IMR-90 (cell line): ENCODE data around the gene PIK3R3. TPM values are rescaled to one million over a fixed set of nuclear protein-coding genes. Genes with fewer than 3 reads are reported as not detected.

Experiments used
- ATAC-seq: fragments of 200-7000 bp; cut with Tn5 transposase; 2 replicates; pipeline ENCODE4 v1.9.1; 2020; ENCODE audit warnings: low read depth, mild to moderate bottlenecking, moderate library complexity
- BruUV-seq: library from RNA; stranded (reverse); fragments of 400-500 nt; replicated peaks from 2 replicates; lab custom pipeline; 2021; lab: Mats Ljungman, UMichigan
- CTCF ChIA-PET: fragments of 300-600 bp; formaldehyde crosslinking; extraction: SDS; loops from one replicate; lab custom pipeline; 2021; ENCODE audit warnings: antibody characterized with exemption; lab: Yijun Ruan, JAX
- POLR2A ChIA-PET: fragments of 300-600 bp; sonication (Branson Sonifier 250); formaldehyde crosslinking; loops from one replicate; lab custom pipeline; 2022; ENCODE audit warnings: antibody characterized with exemption; ENCODE audit not compliant: unreplicated experiment; lab: Charles Lee
- DNase-seq: peaks from one replicate; pipeline ENCODE4 v3.0.0; 2013
- H2AFZ ChIP-seq: replicated peaks from 2 replicates; pipeline ENCODE3; 2013; ENCODE audit warnings: low read length, mild to moderate bottlenecking; ENCODE audit not compliant: poor library complexity
- H2AK5ac ChIP-seq: 2 replicates; pipeline ENCODE4 v1.6.1; 2013; ENCODE audit warnings: low read depth, low read length, inconsistent platforms
- H2AK9ac ChIP-seq: replicated peaks from 2 replicates; pipeline ENCODE3; 2013; ENCODE audit warnings: mild to moderate bottlenecking, low read depth, low read length, moderate library complexity; ENCODE audit not compliant: poor library complexity
- H2BK120ac ChIP-seq: 2 replicates; pipeline ENCODE4 v1.6.1; 2013; ENCODE audit warnings: low read depth, low read length, inconsistent platforms
- H2BK15ac ChIP-seq: 3 replicates; pipeline ENCODE4 v1.6.1; 2013; ENCODE audit warnings: low read depth, low read length, inconsistent platforms
- H2BK20ac ChIP-seq: 2 replicates; pipeline ENCODE4 v1.6.1; 2013; ENCODE audit warnings: low read depth, mild to moderate bottlenecking, inconsistent platforms, low read length, moderate library complexity
- H2BK5ac ChIP-seq: 2 replicates; pipeline ENCODE4 v1.6.1; 2013; ENCODE audit warnings: mild to moderate bottlenecking, low read depth, low read length, inconsistent platforms; ENCODE audit not compliant: poor library complexity, severe bottlenecking
- H3K14ac ChIP-seq: replicated peaks from 2 replicates; pipeline ENCODE4 v1.6.1; 2013; ENCODE audit warnings: low read depth, low read length, inconsistent platforms
- H3K18ac ChIP-seq: 2 replicates; pipeline ENCODE4 v1.6.1; 2013; ENCODE audit warnings: low read depth, low read length, control low read depth
- H3K23ac ChIP-seq: 2 replicates; pipeline ENCODE4 v1.6.1; 2013; ENCODE audit warnings: low read depth, low read length, inconsistent platforms
- H3K27ac ChIP-seq: 2 replicates; pipeline ENCODE4 v1.5.1; 2013; ENCODE audit warnings: mild to moderate bottlenecking, control low read depth, low read length; ENCODE audit not compliant: insufficient read depth
- H3K27me3 ChIP-seq: 2 replicates; pipeline ENCODE4 v1.6.1; 2013; ENCODE audit warnings: low read length; ENCODE audit not compliant: control insufficient read depth, insufficient read depth
- H3K36me3 ChIP-seq: 2 replicates; pipeline ENCODE4 v1.6.1; 2013; ENCODE audit warnings: low read length, mixed read lengths; ENCODE audit not compliant: control insufficient read depth, insufficient read depth
- H3K4ac ChIP-seq: 2 replicates; pipeline ENCODE4 v1.6.1; 2013; ENCODE audit warnings: low read depth, low read length, inconsistent platforms
- H3K4me1 ChIP-seq: 2 replicates; pipeline ENCODE4 v1.6.1; 2013; ENCODE audit warnings: low read length, mixed read lengths; ENCODE audit not compliant: control insufficient read depth, insufficient read depth
- H3K4me2 ChIP-seq: 2 replicates; pipeline ENCODE4 v1.6.1; 2013; ENCODE audit warnings: low read depth, mild to moderate bottlenecking, control low read depth, low read length, moderate library complexity
- H3K4me3 ChIP-seq: 2 replicates; pipeline ENCODE4 v1.5.1; 2013; ENCODE audit warnings: low read depth, mild to moderate bottlenecking, control low read depth, low read length, moderate library complexity; ENCODE audit not compliant: insufficient read depth
- H3K56ac ChIP-seq: 2 replicates; pipeline ENCODE4 v1.6.1; 2013; ENCODE audit warnings: low read length, inconsistent platforms; ENCODE audit not compliant: insufficient read depth; ENCODE audit errors: extremely low read depth
- H3K79me1 ChIP-seq, 2 experiments: 2 replicates each; pipeline ENCODE4 v1.6.1; 2013; ENCODE audit warnings: low read length in 2 of 2, inconsistent platforms in 1 of 2, low read depth in 1 of 2
- H3K9ac ChIP-seq: 2 replicates; pipeline ENCODE4 v1.6.1; 2013; ENCODE audit warnings: low read depth, low read length, control low read depth
- H3K9me1 ChIP-seq: 2 replicates; pipeline ENCODE4 v1.6.1; 2013; ENCODE audit warnings: low read length, inconsistent platforms; ENCODE audit not compliant: insufficient read depth
- H3K9me3 ChIP-seq: 2 replicates; pipeline ENCODE4 v1.6.1; 2013; ENCODE audit warnings: low read length; ENCODE audit not compliant: control insufficient read depth, insufficient read depth
- H4K20me1 ChIP-seq: 2 replicates; pipeline ENCODE4 v1.6.1; 2013; ENCODE audit warnings: low read length, inconsistent platforms; ENCODE audit not compliant: insufficient read depth
- H4K5ac ChIP-seq: 2 replicates; pipeline ENCODE4 v1.6.1; 2013; ENCODE audit warnings: mild to moderate bottlenecking, low read depth, low read length, control low read depth
- H4K8ac ChIP-seq, 2 experiments: 2 replicates each; pipeline ENCODE4 v1.6.1; 2013; ENCODE audit warnings: low read depth in 2 of 2, low read length in 2 of 2, control low read depth in 1 of 2, inconsistent platforms in 1 of 2
- H4K91ac ChIP-seq: 2 replicates; pipeline ENCODE4 v1.6.1; 2013; ENCODE audit warnings: low read depth, low read length, inconsistent platforms; ENCODE audit not compliant: insufficient read depth
- NFE2L2 ChIP-seq: fragments of 150-350 bp; IDR thresholded peaks from 2 replicates; pipeline ENCODE4 v1.6.1; 2016; ENCODE audit warnings: low read depth, mild to moderate bottlenecking, low read length
- RCOR1 ChIP-seq: IDR thresholded peaks from 2 replicates; pipeline ENCODE4 v1.6.1; 2012; ENCODE audit warnings: mild to moderate bottlenecking, low read length, improper control_type of control experiment; ENCODE audit not compliant: insufficient replicate concordance
- SMC3 ChIP-seq: fragments of 150-350 bp; IDR thresholded peaks from 2 replicates; pipeline ENCODE4 v1.6.1; 2016; ENCODE audit warnings: low read depth, mild to moderate bottlenecking, antibody characterized with exemption, low read length, moderate library complexity
- WGBS, 2 experiments: methylation state at CpG; one replicate each; pipeline versions ENCODE4 v1.1.5 to v1.1.7; 2013; ENCODE audit warnings: missing lambda C conversion rate in 2 of 2; ENCODE audit not compliant: insufficient read length in 1 of 2; ENCODE audit errors: extremely low coverage in 2 of 2; 5-methylcytosine and 5-hydroxymethylcytosine counted together
- dilution Hi-C: fragments of 300-500 bp; cut with HindIII; formaldehyde crosslinking; loops from one replicate; pipeline ENCODE4 v1.14.3; 2018; ENCODE audit warnings: low sequenced_read_pairs; ENCODE audit not compliant: unreplicated experiment
- in situ Hi-C: fragments of 300-500 bp; cut with MboI; formaldehyde crosslinking; loops from 3 replicates; pipeline ENCODE4 v1.14.3; 2019; ENCODE audit warnings: low sequenced_read_pairs, inconsistent platforms, mixed read lengths
- intact Hi-C: fragments of 100-400 bp; cut with micrococcal nuclease; formaldehyde crosslinking; loops from 2 replicates; pipeline ENCODE4 v1.10.0; 2022
- polyA plus RNA-seq, 3 experiments: library from polyadenylated mRNA; depleted of rRNA; stranded (reverse); fragments of >200 nt; gene quantifications; 2 replicates each; pipeline ENCODE4 v1.2.3, GENCODE V29; 2012; ENCODE audit warnings: low replicate concordance in 1 of 3
- total RNA-seq: library from RNA; depleted of rRNA; stranded (reverse); fragments of >200 nt; gene quantifications from 2 replicates; pipeline ENCODE4 v1.2.3, GENCODE V29; 2012
- TF ChIP-seq, protein P1 (sequence below): conservative IDR thresholded peaks from 2 replicates; pipeline ENCODE4 v1.5.1; 2012; ENCODE audit warnings: mild to moderate bottlenecking, low read depth, low read length, improper control_type of control experiment

The PIK3R3 gene
- total and polyA plus RNA-seq, 2 of the 4 experiments (the other 2 are of a cell fraction), result 5.3 to 9.9 TPM

DNA sequence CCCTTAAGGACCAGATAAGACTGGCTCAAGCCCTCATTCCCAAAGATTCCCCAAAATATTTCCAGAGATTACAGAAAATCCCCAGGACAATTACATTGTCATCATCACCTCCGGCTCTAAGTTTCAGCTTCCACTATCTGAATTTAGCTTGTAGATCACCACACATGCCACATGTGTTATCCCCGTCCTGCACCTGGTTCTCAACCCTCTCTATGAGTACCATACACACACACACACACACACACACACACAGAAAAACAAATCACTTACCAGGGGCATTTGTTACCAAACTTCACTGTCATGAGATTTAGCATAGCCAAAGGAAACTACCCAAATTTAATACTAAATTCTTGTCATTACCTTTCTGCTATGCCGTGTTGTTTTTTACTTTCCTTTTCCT, 27.1 kb upstream of the PIK3R3 start:
- POLR2A ChIA-PET, result no interaction called here
- WGBS, 2 experiments, result 70% methylated on average over 2 of the region's 3 CpGs; no CpG with 5 or more reads in 1 of the 2 experiments
- H4K91ac ChIP-seq, result no peak overlapping the region

More for the DNA sequence above, 27.1 kb upstream of the PIK3R3 start:
- Histone ChIP-seq H2BK5ac (no peak overlapping the region), H2AFZ (no peak overlapping the region), H2AK5ac (no peak overlapping the region), H3K23ac (no peak overlapping the region), H3K9me1 (no peaks in the 10 kb centered on the region; the same call in 1 of the 2 replicates), H3K79me1 (no peaks in the 10 kb centered on the region), H2BK120ac (no peak overlapping the region), H3K14ac (no peak overlapping the region), H2BK15ac (no peak overlapping the region), H3K36me3 (no peaks in the 10 kb centered on the region), H3K56ac (no peak overlapping the region), H3K4me2 (no peak overlapping the region), H3K9ac (no peak overlapping the region), H4K20me1 (no peaks in the 10 kb centered on the region), H2AK9ac (no peak overlapping the region), H3K27ac (no peak overlapping the region), H2BK20ac (no peak overlapping the region), H3K27me3 (peaks cover 3% of the 10 kb centered on the region), H3K4ac (no peak overlapping the region), H4K8ac (no peak overlapping the region), H3K18ac (no peak overlapping the region), H3K4me1 (no peaks in the 10 kb centered on the region), H3K9me3 (no peaks in the 10 kb centered on the region), H4K5ac (no peak overlapping the region), H3K4me3 (no peak overlapping the region)
- intact Hi-C loops, result no loop called here
- ATAC-seq (no peak), DNase-seq (no peak)
- dilution Hi-C loops, result no loop called here
- CTCF ChIA-PET, result no interaction called here
- no TSS peak for BruUV-seq
- in situ Hi-C loops, result no loop called here
- TF ChIP-seq, protein P1, sequence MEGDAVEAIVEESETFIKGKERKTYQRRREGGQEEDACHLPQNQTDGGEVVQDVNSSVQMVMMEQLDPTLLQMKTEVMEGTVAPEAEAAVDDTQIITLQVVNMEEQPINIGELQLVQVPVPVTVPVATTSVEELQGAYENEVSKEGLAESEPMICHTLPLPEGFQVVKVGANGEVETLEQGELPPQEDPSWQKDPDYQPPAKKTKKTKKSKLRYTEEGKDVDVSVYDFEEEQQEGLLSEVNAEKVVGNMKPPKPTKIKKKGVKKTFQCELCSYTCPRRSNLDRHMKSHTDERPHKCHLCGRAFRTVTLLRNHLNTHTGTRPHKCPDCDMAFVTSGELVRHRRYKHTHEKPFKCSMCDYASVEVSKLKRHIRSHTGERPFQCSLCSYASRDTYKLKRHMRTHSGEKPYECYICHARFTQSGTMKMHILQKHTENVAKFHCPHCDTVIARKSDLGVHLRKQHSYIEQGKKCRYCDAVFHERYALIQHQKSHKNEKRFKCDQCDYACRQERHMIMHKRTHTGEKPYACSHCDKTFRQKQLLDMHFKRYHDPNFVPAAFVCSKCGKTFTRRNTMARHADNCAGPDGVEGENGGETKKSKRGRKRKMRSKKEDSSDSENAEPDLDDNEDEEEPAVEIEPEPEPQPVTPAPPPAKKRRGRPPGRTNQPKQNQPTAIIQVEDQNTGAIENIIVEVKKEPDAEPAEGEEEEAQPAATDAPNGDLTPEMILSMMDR, result no peak
- TF ChIP-seq SMC3, result no peak
- no peak for TF ChIP-seq NFE2L2
- no peak for TF ChIP-seq RCOR1
